K562 (cell line): ENCODE measurements around the gene ST6GALNAC6. TPM values are rescaled to one million over a fixed set of nuclear protein-coding genes. Genes with fewer than 3 reads are reported as not detected.

ENCODE experiments used
- ATAC-seq: fragments of 200-7000 bp; cut with Tn5 transposase; 3 replicates; pipeline ENCODE4 v1.9.1; 2020; ENCODE audit warnings: moderate library complexity
- BruUV-seq: library from RNA; stranded (reverse); fragments of 400-500 nt; replicated peaks from 2 replicates; lab custom pipeline; 2021; lab: Mats Ljungman, UMichigan
- CTCF ChIA-PET: fragments of 300-600 bp; formaldehyde crosslinking; extraction: SDS; loops from one replicate; lab custom pipeline; 2021; ENCODE audit warnings: low intra/inter-chr PET ratio; lab: Yijun Ruan, JAX
- POLR2A ChIA-PET: fragments of 300-600, 350-650 bp; sonication (Branson Sonifier 250); formaldehyde crosslinking; extraction: SDS; loops from one replicate; lab custom pipeline; 2021; ENCODE audit warnings: antibody characterized with exemption, inconsistent platforms; lab: Yijun Ruan, JAX
- DNase-seq, 4 experiments: peaks; one replicate each; pipeline versions ENCODE4 v3.0.0 to v3.0.0-alpha.2; 2011 to 2018; ENCODE audit warnings: low spot score in 3 of 4, mixed read lengths in 3 of 4; ENCODE audit errors: extremely low read depth in 1 of 4
- FAIRE-seq: peaks from 2 replicates; lab custom pipeline; 2011; peaks lifted over from hg19 to GRCh38; lab: Jason Lieb, UNC
- H2AFZ ChIP-seq: 2 replicates; pipeline ENCODE4 v1.6.0; 2011; ENCODE audit warnings: low read depth, low read length, control low read depth, inconsistent platforms
- H3K27ac ChIP-seq: fragments of 200-600 bp; 3 replicates; pipeline ENCODE4 v1.8.0; 2011; ENCODE audit warnings: low read depth, mild to moderate bottlenecking, control low read depth, inconsistent platforms, low read length, moderate library complexity, mixed read lengths; ENCODE audit errors: extremely low read depth
- H3K27me3 ChIP-seq, 2 experiments: fragments of 300-600 bp in 1 of 2; 2 replicates in 1 of 2; 3 replicates in 1 of 2; pipeline versions ENCODE4 v1.6.0 to v1.8.0; 2011; ENCODE audit warnings: inconsistent platforms in 2 of 2, low read length in 2 of 2, mild to moderate bottlenecking in 1 of 2, mixed read lengths in 1 of 2, moderate library complexity in 1 of 2; ENCODE audit not compliant: control insufficient read depth in 2 of 2, insufficient read depth in 2 of 2
- H3K36me3 ChIP-seq: fragments of 300-600 bp; 3 replicates; pipeline ENCODE4 v1.8.0; 2011; ENCODE audit warnings: mild to moderate bottlenecking, low read length, inconsistent platforms; ENCODE audit not compliant: control insufficient read depth, insufficient read depth
- H3K4me1 ChIP-seq, 2 experiments: fragments of 200-600 bp in 1 of 2; replicated peaks in 1 of 2; 2 replicates in 1 of 2; 3 replicates in 1 of 2; pipeline versions ENCODE4 v1.5.1 to v1.8.0; 2011; ENCODE audit warnings: inconsistent platforms in 2 of 2, low read length in 2 of 2, mild to moderate bottlenecking in 1 of 2, mixed read lengths in 1 of 2, moderate library complexity in 1 of 2; ENCODE audit not compliant: control insufficient read depth in 2 of 2, insufficient read depth in 2 of 2
- H3K4me2 ChIP-seq: 2 replicates; pipeline ENCODE4 v1.6.1; 2011; ENCODE audit warnings: low read length, control low read depth, inconsistent platforms, mixed read lengths; ENCODE audit not compliant: insufficient read depth
- H3K4me3 ChIP-seq: fragments of 200-600 bp; sonication (generic), shearing (Covaris generic); 2 replicates; pipeline ENCODE4 v1.5.1; 2016; ENCODE audit warnings: control low read depth, inconsistent platforms
- H3K79me2 ChIP-seq: fragments of 200-600 bp; 3 replicates; pipeline ENCODE4 v1.8.0; 2011; ENCODE audit warnings: low read length, inconsistent platforms; ENCODE audit not compliant: control insufficient read depth, insufficient read depth
- H3K9ac ChIP-seq, 2 experiments: 2 replicates each; pipeline versions ENCODE4 v1.6.0 to v1.6.1; 2011; ENCODE audit warnings: low read depth in 2 of 2, low read length in 2 of 2, control low read depth in 1 of 2, inconsistent platforms in 1 of 2, mild to moderate bottlenecking in 1 of 2, mixed read lengths in 1 of 2; ENCODE audit not compliant: insufficient read depth in 1 of 2
- H3K9me1 ChIP-seq: one replicate; pipeline ENCODE4 v1.6.0; 2011; ENCODE audit warnings: inconsistent platforms, mild to moderate bottlenecking, low read length, moderate library complexity; ENCODE audit not compliant: control insufficient read depth, insufficient read depth
- H3K9me3 ChIP-seq: replicated peaks from 2 replicates; pipeline ENCODE4 v1.5.1; 2011; ENCODE audit warnings: low read depth, low read length, inconsistent platforms; ENCODE audit not compliant: control insufficient read depth, insufficient read depth
- H4K20me1 ChIP-seq: replicated peaks from 2 replicates; pipeline ENCODE4 v1.6.1; 2011; ENCODE audit warnings: low read length, inconsistent platforms, mixed read lengths; ENCODE audit not compliant: control insufficient read depth, insufficient read depth
- ATF3 ChIP-seq, 2 experiments: fragments of 450-650 bp in 1 of 2; sonication (generic) in 1 of 2; formaldehyde crosslinking in 1 of 2; IDR thresholded peaks in 1 of 2; conservative IDR thresholded peaks in 1 of 2; 2 replicates each; pipeline versions ENCODE4 v1.6.1 to v1.8.1; 2016 to 2023; ENCODE audit warnings: mild to moderate bottlenecking in 2 of 2, moderate library complexity in 2 of 2, inconsistent platforms in 1 of 2, missing genetic modification reagents in 1 of 2
- BCOR ChIP-seq: fragments of 450-650 bp; IDR thresholded peaks from 2 replicates; pipeline ENCODE4 v1.6.1; 2016
- CEBPB ChIP-seq: fragments of 450-650 bp; IDR thresholded peaks from 2 replicates; pipeline ENCODE4 v1.6.1; 2016; ENCODE audit warnings: missing genetic modification characterization, missing compliant biosample characterization
- CHD2 ChIP-seq: IDR thresholded peaks from 2 replicates; pipeline ENCODE4 v1.6.1; 2011; ENCODE audit warnings: low read depth, low read length
- E2F8 ChIP-seq: fragments of 450-650 bp; IDR thresholded peaks from 2 replicates; pipeline ENCODE4 v1.7.1; 2018; ENCODE audit warnings: mild to moderate bottlenecking, low read depth; ENCODE audit not compliant: partially characterized antibody
- FOSL1 ChIP-seq: fragments of 200-800 bp; sonication (Bioruptor generic); conservative IDR thresholded peaks from 2 replicates; pipeline ENCODE4 v1.6.1; 2016; ENCODE audit warnings: missing genetic modification characterization, missing compliant biosample characterization
- JUND ChIP-seq, 2 experiments: IDR thresholded peaks; 2 replicates in 1 of 2; 3 replicates in 1 of 2; pipeline ENCODE4 v1.6.1; 2011; ENCODE audit warnings: borderline replicate concordance in 2 of 2, low read depth in 2 of 2, low read length in 2 of 2, improper control_type of control experiment in 1 of 2, missing biosample characterization in 1 of 2, missing genetic modification characterization in 1 of 2, missing genetic modification reagents in 1 of 2
- PREB ChIP-seq: sonication (generic); formaldehyde crosslinking; IDR thresholded peaks from 2 replicates; pipeline ENCODE4 v1.8.1; 2023; ENCODE audit warnings: mild to moderate bottlenecking, missing genetic modification reagents
- PTBP1 ChIP-seq: fragments of 200-400 bp; formaldehyde crosslinking; IDR thresholded peaks from 2 replicates; pipeline ENCODE4 v1.6.1; 2017; ENCODE audit warnings: low read depth, low read length
- SAP30 ChIP-seq: fragments of 200-600 bp; sonication (generic); IDR thresholded peaks from 2 replicates; pipeline ENCODE4 v1.6.1; 2012; ENCODE audit warnings: borderline replicate concordance, low read depth, mild to moderate bottlenecking, moderate library complexity, low read length, control low read depth, inconsistent platforms; ENCODE audit not compliant: insufficient read depth, poor library complexity, severe bottlenecking
- SIRT6 ChIP-seq: IDR thresholded peaks from one replicate; pipeline ENCODE4 v1.6.1; 2012; ENCODE audit warnings: low read depth, mild to moderate bottlenecking, control low read depth, inconsistent platforms, low read length, moderate library complexity
- ZKSCAN8 ChIP-seq: fragments of 200-800 bp; sonication (Bioruptor generic); IDR thresholded peaks from 2 replicates; pipeline ENCODE4 v1.6.1; 2016; ENCODE audit warnings: missing genetic modification characterization, missing compliant biosample characterization
- ZNF217 ChIP-seq: sonication (generic); formaldehyde crosslinking; IDR thresholded peaks from 2 replicates; pipeline ENCODE4 v1.8.0; 2022; ENCODE audit warnings: mild to moderate bottlenecking, missing genetic modification reagents
- ZNF324 ChIP-seq: fragments of 250-450 bp; sonication (Bioruptor Pico); IDR thresholded peaks from 2 replicates; pipeline ENCODE4 v1.4.0; 2020; ENCODE audit warnings: mild to moderate bottlenecking
- ZNF449 ChIP-seq: fragments of 250-450 bp; sonication (Bioruptor Pico); IDR thresholded peaks from 2 replicates; pipeline ENCODE4 v1.8.0; 2022; ENCODE audit warnings: moderate library complexity, mild to moderate bottlenecking, inconsistent platforms
- WGBS: fragments of 100-300 bp; shearing (Covaris generic); methylation state at CpG from one replicate; pipeline ENCODE4 v1.1.6; 2016; ENCODE audit warnings: low coverage, mixed read lengths; ENCODE audit not compliant: insufficient coverage; ENCODE audit errors: missing lambda C conversion rate; 5-methylcytosine and 5-hydroxymethylcytosine counted together
- in situ Hi-C: fragments of 300-500 bp; cut with MboI; formaldehyde crosslinking; loops from 4 replicates; pipeline ENCODE4 v1.15.0; 2018; ENCODE audit warnings: inconsistent platforms, mixed read lengths
- intact Hi-C: fragments of 100-400 bp; cut with micrococcal nuclease; formaldehyde crosslinking; loops from 2 replicates; pipeline ENCODE4 v1.14.2; 2022
- polyA plus RNA-seq, 8 experiments: library from polyadenylated mRNA; depleted of rRNA in 4 of 8; stranded (reverse) in 5 of 8; unstranded in 3 of 8; fragments of >200 nt; fragmentation: Nextera tagmentation in 2 of 8; fragmentation: Illumina TruSeq in 1 of 8; extraction: Ambion mirVana in 2 of 8; extraction: Trizol in 1 of 8; gene quantifications; 2 replicates each; pipeline versions ENCODE4 v1.2.1 to v1.2.3, GENCODE V29; 2011 to 2014; ENCODE audit warnings: inconsistent platforms in 1 of 8, missing spikeins in 1 of 8
- total RNA-seq, 7 experiments: library from RNA; depleted of rRNA in 6 of 7; stranded (reverse); fragments of >200 nt in 6 of 7; fragmentation: Illumina TruSeq in 2 of 7; extraction: Trizol in 2 of 7; gene quantifications; 2 replicates each; pipeline versions ENCODE4 v1.2.1 to v1.2.3, GENCODE V29; 2011 to 2021; ENCODE audit warnings: low replicate concordance in 1 of 7

ST6GALNAC6 gene
- total and polyA plus RNA-seq, 9 of the 15 experiments (the other 6 are each of a cell fraction or from before 2014, with no cell fraction given), result 0.13 to 23.0 (median 14.5) TPM

- 50% methylated on average over 13 of the region's 13 CpGs for whole genome bisulfite sequencing
- Histone ChIP-seq H3K36me3 (peaks cover 12% of the 10 kb centered on the region; the same call in 1 of the 3 replicates), H3K27ac (peak overlapping the region; percentile 91), H3K4me3 (no peak overlapping the region), H3K27me3 (no peaks in the 10 kb centered on the region), H3K4me1 (peaks cover 53 to 83% of the 10 kb centered on the region in 2 experiments), H3K4me2 (peak overlapping the region; percentile 72), H3K79me2 (no peaks in the 10 kb centered on the region), H4K20me1 (no peaks in the 10 kb centered on the region), H3K9me3 (no peaks in the 10 kb centered on the region), H3K9ac (peak overlapping the region; percentile 50 to 69; a peak in 2 of 4 replicates), H2AFZ (peak overlapping the region; percentile 87), H3K9me1 (peaks cover 5% of the 10 kb centered on the region)
- intact Hi-C loops, result no loop called here
- ATAC-seq (no peak), DNase-seq (peak in 1 of 4 experiments; percentile 45), FAIRE-seq (no peak)
- in situ Hi-C loops, result no loop called here
- no TSS peak for BruUV-seq
- CTCF ChIA-PET, result no interaction called here
- POLR2A ChIA-PET, result interaction anchor here (0.6 to 3.1 kb wide), 11 partner anchors 9 to 128 kb away, joined by 3 to 16 read pairs (median 4); partner anchors contain the start of gene TOR2A
- 0 out of 2 replicates have a peak, but pooled peaks have one; percentile 6 for TF ChIP-seq ZKSCAN8 (CRISPR knock-in tag)
- peak; percentile 73 for TF ChIP-seq ATF3 (IDR thresholded peaks at IDR 0.05)
- no peak for TF ChIP-seq ATF3 (CRISPR knock-in tag; conservative IDR thresholded peaks at IDR 0.05)
- TF ChIP-seq SIRT6, result no peak
- 0 out of 2 replicates have a peak, but pooled peaks have one; percentile 21 for TF ChIP-seq CHD2
- TF ChIP-seq ZNF217 (CRISPR knock-in tag), result no peak
- TF ChIP-seq E2F8, result no peak
- 0 out of 2 replicates have a peak, but pooled peaks have one; percentile 34 for TF ChIP-seq BCOR
- peak; percentile 82 for TF ChIP-seq CEBPB (tag)
- 0 out of 2 replicates have a peak, but pooled peaks have one; percentile 1 for TF ChIP-seq FOSL1 (tag)
- TF ChIP-seq PTBP1, result no peak
- no peak for TF ChIP-seq ZNF449 (CRISPR knock-in tag)
- TF ChIP-seq JUND (IDR thresholded peaks at IDR 0.05; ENCODE audit: borderline replicate concordance, low read depth, low read length), result peak; percentile 76
- TF ChIP-seq JUND (tag; IDR thresholded peaks at IDR 0.05; ENCODE audit: borderline replicate concordance, low read depth, low read length), result no peak; the same call in 2 of the 3 replicates
- no peak for TF ChIP-seq PREB (CRISPR knock-in tag)
- no peak for TF ChIP-seq SAP30
- no peak for TF ChIP-seq ZNF324 (CRISPR knock-in tag)
Observed at GRCh38 chr9:127863191-127863621, 36.2 kb downstream of the ST6GALNAC6 start.
